CD14-positive monocyte (primary cell): Measurements from ENCODE around the gene SERP1. TPM values are rescaled to one million over a fixed set of nuclear protein-coding genes. Genes with fewer than 3 reads are reported as not detected.
"Not testable (repeated sequence)": the region's sequence is repeated elsewhere in the genome, so short reads cannot be mapped to it uniquely, and the experiment has no call there.

Experiments used
- DNase-seq, 3 donors: peaks; one replicate each; pipeline ENCODE4 v3.0.0-alpha.2; 2011 to 2022
- H2AFZ ChIP-seq: 2 replicates; pipeline ENCODE4 v1.6.0; 2012; ENCODE audit warnings: mild to moderate bottlenecking, low read depth, low read length, inconsistent platforms; ENCODE audit not compliant: insufficient read depth, poor library complexity, severe bottlenecking
- H3K27ac ChIP-seq, 2 donors: 1 replicate in 1 of 2; 2 replicates in 1 of 2; pipeline ENCODE4 v1.5.1; 2012 to 2013; ENCODE audit warnings: low read length in 2 of 2, control low read depth in 1 of 2, inconsistent platforms in 1 of 2, low read depth in 1 of 2, mild to moderate bottlenecking in 1 of 2
- H3K27me3 ChIP-seq, 2 donors: one replicate each; pipeline versions ENCODE4 v1.6.0 to v1.6.1; 2011 to 2013; ENCODE audit warnings: low read length in 2 of 2; ENCODE audit not compliant: control insufficient read depth in 2 of 2, insufficient read depth in 2 of 2
- H3K36me3 ChIP-seq, 2 donors: replicated peaks in 1 of 2; 1 replicate in 1 of 2; 2 replicates in 1 of 2; pipeline versions ENCODE4 v1.5.1 to v1.6.1; 2012 to 2013; ENCODE audit warnings: low read length in 2 of 2, control low read depth in 1 of 2, inconsistent platforms in 1 of 2, mild to moderate bottlenecking in 1 of 2; ENCODE audit not compliant: insufficient read depth in 2 of 2, control insufficient read depth in 1 of 2
- H3K4me1 ChIP-seq, 2 donors: 1 replicate in 1 of 2; 2 replicates in 1 of 2; pipeline versions ENCODE4 v1.5.1 to v1.6.1; 2012 to 2013; ENCODE audit warnings: low read length in 2 of 2, control low read depth in 1 of 2, inconsistent platforms in 1 of 2, mild to moderate bottlenecking in 1 of 2, moderate library complexity in 1 of 2; ENCODE audit not compliant: insufficient read depth in 2 of 2, control insufficient read depth in 1 of 2
- H3K4me2 ChIP-seq: replicated peaks from 2 replicates; pipeline ENCODE3; 2012; ENCODE audit warnings: low read length, moderate library complexity, mild to moderate bottlenecking; ENCODE audit not compliant: poor library complexity, severe bottlenecking; ENCODE audit errors: extremely low read depth
- H3K4me3 ChIP-seq, 3 experiments: fragments of 200-600 bp in 1 of 3; sonication (generic) in 1 of 3; replicated peaks in 1 of 3; 1 replicate in 2 of 3; 2 replicates in 1 of 3; pipeline ENCODE4 v1.5.1; 2011 to 2013; ENCODE audit warnings: low read length in 3 of 3, mild to moderate bottlenecking in 3 of 3, control low read depth in 2 of 3, low read depth in 2 of 3, inconsistent platforms in 1 of 3, moderate library complexity in 1 of 3
- H3K79me2 ChIP-seq: 2 replicates; pipeline ENCODE4 v1.6.0; 2012; ENCODE audit warnings: mild to moderate bottlenecking, control low read depth, inconsistent platforms, low read length, moderate library complexity; ENCODE audit not compliant: insufficient read depth
- H3K9ac ChIP-seq: 2 replicates; pipeline ENCODE4 v1.6.0; 2017; ENCODE audit warnings: low read length, mild to moderate bottlenecking; ENCODE audit not compliant: insufficient read depth, poor library complexity, severe bottlenecking
- H3K9me3 ChIP-seq, 2 donors: replicated peaks in 1 of 2; 1 replicate in 1 of 2; 2 replicates in 1 of 2; pipeline versions ENCODE4 v1.5.1 to v1.6.1; 2012 to 2013; ENCODE audit warnings: low read length in 2 of 2, control low read depth in 1 of 2; ENCODE audit not compliant: control insufficient read depth in 1 of 2, insufficient read depth in 1 of 2
- H4K20me1 ChIP-seq: 2 replicates; pipeline ENCODE4 v1.6.0; 2012; ENCODE audit warnings: mild to moderate bottlenecking, low read length, control low read depth, moderate library complexity; ENCODE audit not compliant: insufficient read depth
- H3K27ac Mint-ChIP-seq, 7 donors: one replicate each; pipeline ENCODE4 v1.8.0; 2020; ENCODE audit warnings: mild to moderate bottlenecking in 7 of 7, mixed read lengths in 7 of 7, moderate library complexity in 6 of 7, inconsistent platforms in 2 of 7
- H3K27me3 Mint-ChIP-seq, 3 donors: one replicate each; pipeline ENCODE4 v1.8.0; 2021 to 2022; ENCODE audit warnings: low read depth in 3 of 3, mild to moderate bottlenecking in 3 of 3, mixed read lengths in 3 of 3, moderate library complexity in 3 of 3, inconsistent platforms in 1 of 3
- H3K36me3 Mint-ChIP-seq, 2 donors: one replicate each; pipeline ENCODE4 v1.8.0; 2020; ENCODE audit warnings: mixed read lengths in 2 of 2, inconsistent platforms in 1 of 2, mild to moderate bottlenecking in 1 of 2
- H3K4me1 Mint-ChIP-seq: one replicate; pipeline ENCODE4 v1.8.0; 2020; ENCODE audit warnings: mild to moderate bottlenecking, mixed read lengths
- H3K4me3 Mint-ChIP-seq, 2 donors: one replicate each; pipeline ENCODE4 v1.8.0; 2020; ENCODE audit warnings: mild to moderate bottlenecking in 2 of 2, mixed read lengths in 2 of 2, moderate library complexity in 1 of 2
- H3K9me3 Mint-ChIP-seq, 7 donors: one replicate each; pipeline ENCODE4 v1.8.0; 2020 to 2022; ENCODE audit warnings: mixed read lengths in 7 of 7, mild to moderate bottlenecking in 6 of 7, moderate library complexity in 6 of 7, inconsistent platforms in 2 of 7
- WGBS: methylation state at CpG from one replicate; pipeline ENCODE4 v1.1.5; 2013; ENCODE audit warnings: missing lambda C conversion rate; ENCODE audit not compliant: insufficient coverage; 5-methylcytosine and 5-hydroxymethylcytosine counted together
- intact Hi-C, 2 donors: fragments of 100-400 bp; cut with micrococcal nuclease; formaldehyde crosslinking; loops; one replicate each; pipeline versions ENCODE4 v1.15.0 to v1.15.1; 2023
- polyA plus RNA-seq, 3 donors: library from polyadenylated mRNA; depleted of rRNA in 1 of 3; unstranded in 2 of 3; stranded (reverse) in 1 of 3; fragments of 300-500 nt in 2 of 3; fragments of >200 nt in 1 of 3; fragmentation: Illumina TruSeq in 2 of 3; gene quantifications; 1 replicate in 2 of 3; 2 replicates in 1 of 3; pipeline ENCODE4 v1.2.3, GENCODE V29; 2012 to 2021
- TF ChIP-seq, protein P1 (sequence below): fragments of 200-600 bp; IDR thresholded peaks from one replicate; pipeline ENCODE4 v1.8.0; 2022; ENCODE audit warnings: antibody characterized with exemption, mild to moderate bottlenecking

The SERP1 gene
- polyA plus RNA-seq, 3 donors = 178 to 226 (median 220) TPM

DNA sequence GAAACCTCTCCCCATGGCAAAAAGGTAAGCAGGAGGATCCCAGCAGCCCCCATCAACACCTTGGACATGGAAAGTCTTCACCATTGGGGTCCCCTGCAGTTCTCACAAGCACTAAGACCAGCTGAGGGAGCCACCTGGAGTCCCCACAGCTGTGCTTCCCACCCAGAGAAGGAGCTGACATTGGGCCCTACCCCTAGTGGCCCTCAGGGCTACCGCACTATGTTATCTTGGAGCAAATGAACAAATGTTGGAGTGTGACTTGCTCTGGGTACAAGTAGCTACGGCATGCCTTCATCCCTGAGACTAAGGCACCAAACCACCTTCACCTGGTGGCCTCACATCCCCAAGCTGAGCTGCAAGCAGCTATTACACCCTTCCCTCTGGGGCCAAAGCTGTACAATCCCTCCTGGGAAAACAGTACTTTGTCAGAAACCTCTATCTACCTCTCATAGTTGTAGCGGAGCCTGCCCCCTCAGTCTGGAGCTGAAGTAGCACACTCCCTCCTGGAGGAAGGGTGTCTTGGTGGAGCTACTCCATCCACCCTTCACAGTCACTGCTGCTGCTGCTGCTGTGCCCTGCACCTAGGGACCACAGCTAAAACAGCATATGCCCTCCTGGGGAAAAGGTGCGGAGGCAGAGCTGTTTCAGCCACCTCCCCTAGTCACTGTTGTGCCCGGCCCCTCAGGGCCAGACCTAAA, 42.7 kb downstream of the SERP1 start:
- Histone ChIP-seq H3K27me3 (no peaks in the 10 kb centered on the region), H3K27ac (no peak overlapping the region), H3K9ac (no peak overlapping the region), H3K4me3 (no peak overlapping the region), H4K20me1 (no peaks in the 10 kb centered on the region), H3K79me2 (no peaks in the 10 kb centered on the region), H3K36me3 (no peaks in the 10 kb centered on the region), H3K4me2 (no peak overlapping the region), H3K4me1 (no peaks in the 10 kb centered on the region), H2AFZ (no peak overlapping the region), H3K9me3 (peaks cover 10 to 11% of the 10 kb centered on the region in 2 donors)
- Mint-ChIP-seq H3K4me1 (no peaks in the 10 kb centered on the region), H3K4me3 (no peak overlapping the region), H3K9me3 (peaks cover 9 to 23% (median 18%) of the 10 kb centered on the region in 7 donors), H3K27me3 (peaks cover 2 to 7% (median 5%) of the 10 kb centered on the region in 3 donors), H3K27ac (no peak overlapping the region), H3K36me3 (no peaks in the 10 kb centered on the region)
- DNase-seq = no peak
- intact Hi-C loops = no loop called here
- WGBS = 95% methylated on average over 4 of the region's 5 CpGs
- TF ChIP-seq, protein P1, sequence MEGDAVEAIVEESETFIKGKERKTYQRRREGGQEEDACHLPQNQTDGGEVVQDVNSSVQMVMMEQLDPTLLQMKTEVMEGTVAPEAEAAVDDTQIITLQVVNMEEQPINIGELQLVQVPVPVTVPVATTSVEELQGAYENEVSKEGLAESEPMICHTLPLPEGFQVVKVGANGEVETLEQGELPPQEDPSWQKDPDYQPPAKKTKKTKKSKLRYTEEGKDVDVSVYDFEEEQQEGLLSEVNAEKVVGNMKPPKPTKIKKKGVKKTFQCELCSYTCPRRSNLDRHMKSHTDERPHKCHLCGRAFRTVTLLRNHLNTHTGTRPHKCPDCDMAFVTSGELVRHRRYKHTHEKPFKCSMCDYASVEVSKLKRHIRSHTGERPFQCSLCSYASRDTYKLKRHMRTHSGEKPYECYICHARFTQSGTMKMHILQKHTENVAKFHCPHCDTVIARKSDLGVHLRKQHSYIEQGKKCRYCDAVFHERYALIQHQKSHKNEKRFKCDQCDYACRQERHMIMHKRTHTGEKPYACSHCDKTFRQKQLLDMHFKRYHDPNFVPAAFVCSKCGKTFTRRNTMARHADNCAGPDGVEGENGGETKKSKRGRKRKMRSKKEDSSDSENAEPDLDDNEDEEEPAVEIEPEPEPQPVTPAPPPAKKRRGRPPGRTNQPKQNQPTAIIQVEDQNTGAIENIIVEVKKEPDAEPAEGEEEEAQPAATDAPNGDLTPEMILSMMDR = no peak

DNA sequence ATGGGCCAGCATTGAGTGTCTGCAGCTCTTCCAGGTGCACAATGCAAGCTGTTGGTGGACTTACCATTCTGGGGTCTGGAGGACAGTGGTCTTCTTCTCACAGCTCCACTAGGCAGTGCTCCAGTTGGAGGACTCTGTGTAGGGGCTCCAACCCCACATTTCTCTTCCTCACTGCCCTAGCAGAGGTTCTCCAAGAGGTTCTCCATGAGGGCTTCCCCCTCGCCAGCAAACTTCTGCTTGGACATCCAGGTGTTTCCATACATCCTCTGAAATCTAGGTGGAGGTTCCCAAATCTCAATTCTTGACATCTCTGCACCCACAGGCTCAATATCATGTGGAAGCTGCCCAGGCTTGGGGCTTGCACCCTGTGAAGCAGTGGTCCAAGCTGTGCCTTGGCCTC, 45.3 kb downstream of the SERP1 start:
- H3K27ac Mint-ChIP-seq, H4K20me1 ChIP-seq, intact Hi-C loops, H3K4me3 Mint-ChIP-seq, H3K4me3 ChIP-seq, H3K4me2 ChIP-seq, H3K9ac ChIP-seq, H3K27ac ChIP-seq, H3K4me1 Mint-ChIP-seq, H2AFZ ChIP-seq, H3K27me3 ChIP-seq, H3K79me2 ChIP-seq, H3K36me3 Mint-ChIP-seq, H3K36me3 ChIP-seq, H3K4me1 ChIP-seq, H3K27me3 Mint-ChIP-seq, DNase-seq: not testable (repeated sequence)
- H3K9me3 Mint-ChIP-seq = peaks cover 4 to 20% (median 15%) of the 10 kb centered on the region in 7 donors
- 100% methylated on average over 1 of the region's 1 CpG for WGBS
- H3K9me3 ChIP-seq = peaks cover 10 to 11% of the 10 kb centered on the region in 2 donors
